ENCODE results near the gene TRPM3. TPM values are rescaled to one million over a fixed set of nuclear protein-coding genes. Genes with fewer than 3 reads are reported as not detected.

The TRPM3 gene
- total RNA-seq, 2 experiments from 2014 or later = not detected

- no peak overlapping the region for H3K27ac Mint-ChIP-seq
- ATAC-seq (ENCODE audit: poor library complexity) (no peak), DNase-seq (no peak)
- ChIA-PET POLR2A (no interaction called here), CTCF (no interaction called here)
- no peaks in the 10 kb centered on the region for H3K9me3 Mint-ChIP-seq
- no peak for TF ChIP-seq CTCF (IDR thresholded peaks at IDR 0.05)
- Histone ChIP-seq H3K4me3 (ENCODE audit: low read length) (no peak overlapping the region), H3K27me3 (ENCODE audit: control insufficient read depth in 1 of 2, insufficient read depth in 2 of 2, low read length in 2 of 2) (no peaks in the 10 kb centered on the region), H3K36me3 (ENCODE audit: insufficient read depth, low read length) (no peaks in the 10 kb centered on the region), H3K4me1 (ENCODE audit: insufficient read depth, low read length) (no peaks in the 10 kb centered on the region), H3K9me3 (ENCODE audit: control insufficient read depth in 1 of 2, insufficient read depth in 1 of 2, low read length in 2 of 2) (no peaks in the 10 kb centered on the region), H3K27ac (ENCODE audit: low read depth in 1 of 2, low read length in 2 of 2) (no peak overlapping the region)
- H3K36me3 Mint-ChIP-seq (ENCODE audit: low read depth) = no peaks in the 10 kb centered on the region
- H3K27me3 Mint-ChIP-seq = no peaks in the 10 kb centered on the region
- intact Hi-C loops (cut with DNase I, micrococcal nuclease) = no loop called here
- no peaks in the 10 kb centered on the region for H3K4me1 Mint-ChIP-seq (ENCODE audit: low read depth)
- H3K4me3 Mint-ChIP-seq = no peak overlapping the region
These were observed 9.7 kb upstream of the TRPM3 start for GRCh38 chr9:71131145-71131544.

GRCh38 chr9:71130521-71130920 is 9.1 kb upstream of the TRPM3 start:
- Mint-ChIP-seq H3K27ac (no peak overlapping the region), H3K27me3 (no peaks in the 10 kb centered on the region), H3K4me3 (no peak overlapping the region), H3K36me3 (ENCODE audit: low read depth) (no peaks in the 10 kb centered on the region), H3K4me1 (ENCODE audit: low read depth) (no peaks in the 10 kb centered on the region), H3K9me3 (no peaks in the 10 kb centered on the region)
- DNase-seq (no peak), ATAC-seq (ENCODE audit: poor library complexity) (no peak)
- Histone ChIP-seq H3K4me1 (ENCODE audit: insufficient read depth, low read length) (no peaks in the 10 kb centered on the region), H3K36me3 (ENCODE audit: insufficient read depth, low read length) (no peaks in the 10 kb centered on the region), H3K27ac (ENCODE audit: low read depth in 1 of 2, low read length in 2 of 2) (no peak overlapping the region), H3K4me3 (ENCODE audit: low read length) (no peak overlapping the region), H3K27me3 (ENCODE audit: control insufficient read depth in 1 of 2, insufficient read depth in 2 of 2, low read length in 2 of 2) (no peaks in the 10 kb centered on the region), H3K9me3 (ENCODE audit: control insufficient read depth in 1 of 2, insufficient read depth in 1 of 2, low read length in 2 of 2) (no peaks in the 10 kb centered on the region)
- intact Hi-C loops (cut with DNase I, micrococcal nuclease) = no loop called here
- no peak for TF ChIP-seq CTCF (IDR thresholded peaks at IDR 0.05)
- POLR2A ChIA-PET = no interaction called here
- CTCF ChIA-PET = no interaction called here

- Mint-ChIP-seq H3K36me3 (ENCODE audit: low read depth) (no peaks in the 10 kb centered on the region), H3K4me1 (ENCODE audit: low read depth) (no peaks in the 10 kb centered on the region), H3K27me3 (peaks cover 1% of the 10 kb centered on the region), H3K27ac (no peak overlapping the region), H3K9me3 (no peaks in the 10 kb centered on the region), H3K4me3 (no peak overlapping the region)
- Histone ChIP-seq H3K27me3 (ENCODE audit: control insufficient read depth in 1 of 2, insufficient read depth in 2 of 2, low read length in 2 of 2) (no peaks in the 10 kb centered on the region), H3K4me3 (ENCODE audit: low read length) (no peak overlapping the region), H3K9me3 (ENCODE audit: control insufficient read depth in 1 of 2, insufficient read depth in 1 of 2, low read length in 2 of 2) (no peaks in the 10 kb centered on the region), H3K4me1 (ENCODE audit: insufficient read depth, low read length) (no peaks in the 10 kb centered on the region), H3K27ac (ENCODE audit: low read depth in 1 of 2, low read length in 2 of 2) (no peak overlapping the region), H3K36me3 (ENCODE audit: insufficient read depth, low read length) (no peaks in the 10 kb centered on the region)
- DNase-seq (no peak), ATAC-seq (ENCODE audit: poor library complexity) (no peak)
- intact Hi-C loops (cut with DNase I, micrococcal nuclease) = no loop called here
- TF ChIP-seq CTCF (IDR thresholded peaks at IDR 0.05) = no peak
- CTCF ChIA-PET = no interaction called here
- POLR2A ChIA-PET = no interaction called here
These were observed 7.4 kb upstream of the TRPM3 start for GRCh38 chr9:71128796-71129195.

All from CD4-positive, alpha-beta T cell (primary cell).